VCaP (cell line): ENCODE data around the gene SRPK2.

Source experiments
- H3K27ac ChIP-seq: fragments of 450-650 bp; 2 replicates; pipeline ENCODE4 v1.5.1; 2017
- CTCF ChIP-seq: fragments of 450-650 bp; conservative IDR thresholded peaks from 2 replicates; pipeline ENCODE4 v1.5.1; 2017; ENCODE audit warnings: mild to moderate bottlenecking, moderate library complexity

SRPK2 gene

DNA sequence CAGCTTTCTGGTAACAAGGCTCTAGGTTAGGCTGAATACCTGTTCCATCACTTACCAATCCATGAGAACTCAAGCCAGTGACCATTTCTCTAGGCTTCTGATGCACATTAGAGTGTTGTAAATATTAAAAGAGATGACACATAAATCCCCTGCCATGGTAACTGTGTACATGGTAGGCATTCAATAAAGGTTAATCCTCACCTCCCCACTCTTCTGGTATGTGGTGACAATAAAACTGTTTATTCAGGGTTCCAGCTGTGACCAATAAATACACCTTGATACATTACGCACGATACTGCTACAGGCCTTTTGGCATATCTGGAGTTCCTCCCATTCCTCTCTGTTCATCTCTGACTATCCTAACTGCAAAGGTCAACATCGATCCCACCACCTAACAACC, 171.9 kb downstream of the SRPK2 start:
- TF ChIP-seq CTCF, result no peak
- H3K27ac ChIP-seq, result peak overlapping the region; percentile 19; the same call in 1 of the 2 replicates

GRCh38 chr7:105215821-105216220, 172.9 kb downstream of the SRPK2 start:
- no peak for TF ChIP-seq CTCF
- H3K27ac ChIP-seq, result peak overlapping the region; percentile 19; the same call in 1 of the 2 replicates

DNA sequence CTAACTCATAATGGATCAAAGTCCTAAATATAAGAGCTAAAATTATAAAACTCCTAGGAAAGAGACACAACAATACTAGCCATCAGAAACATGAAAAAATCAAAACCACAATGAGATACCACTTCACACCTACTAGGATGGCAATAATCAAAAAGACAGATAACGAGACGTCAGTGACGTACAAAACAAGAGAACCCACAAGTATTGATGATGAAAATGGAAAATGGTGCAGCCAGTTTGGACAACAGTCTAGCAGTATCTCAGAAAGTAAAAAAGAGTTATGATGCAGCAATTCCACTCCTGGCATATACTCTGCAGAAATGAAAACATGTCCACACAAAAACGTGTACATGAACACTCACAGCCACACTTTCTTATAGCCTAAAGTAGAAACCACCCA, 173.5 kb downstream of the SRPK2 start:
- H3K27ac ChIP-seq, result no peak overlapping the region
- TF ChIP-seq CTCF, result no peak

GRCh38 chr7:105213611-105214010, 175.1 kb downstream of the SRPK2 start:
- TF ChIP-seq CTCF, result no peak
- H3K27ac ChIP-seq, result no peak overlapping the region

- no peak for TF ChIP-seq CTCF
- H3K27ac ChIP-seq, result no peak overlapping the region
Observed at GRCh38 chr7:105212212-105212611, 176.5 kb downstream of the SRPK2 start.

DNA sequence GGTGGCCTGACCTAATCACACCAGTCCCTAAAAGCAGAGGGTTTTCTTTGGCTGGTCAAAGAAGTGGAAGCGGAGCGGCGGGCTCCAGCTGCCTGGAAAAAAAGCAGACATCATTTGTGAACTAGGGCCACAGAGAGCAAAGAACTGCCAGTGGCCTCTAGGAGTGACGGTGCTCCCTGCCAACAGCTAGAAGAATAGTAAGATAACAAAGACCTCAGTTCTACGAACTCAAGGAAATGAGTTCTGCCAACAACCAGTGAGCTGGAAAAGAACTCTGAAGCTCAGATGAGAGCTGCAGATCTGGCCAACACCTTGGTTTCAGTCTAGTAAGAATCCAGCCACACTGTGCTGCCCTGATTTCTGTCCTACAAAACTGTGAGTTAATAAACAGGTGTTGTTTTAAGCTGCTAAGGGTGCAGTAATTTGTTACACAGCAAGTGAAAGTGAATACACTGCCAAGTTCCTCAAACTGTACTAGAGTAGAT, 178.0 kb downstream of the SRPK2 start:
- no peak for TF ChIP-seq CTCF
- no peak overlapping the region for H3K27ac ChIP-seq

DNA sequence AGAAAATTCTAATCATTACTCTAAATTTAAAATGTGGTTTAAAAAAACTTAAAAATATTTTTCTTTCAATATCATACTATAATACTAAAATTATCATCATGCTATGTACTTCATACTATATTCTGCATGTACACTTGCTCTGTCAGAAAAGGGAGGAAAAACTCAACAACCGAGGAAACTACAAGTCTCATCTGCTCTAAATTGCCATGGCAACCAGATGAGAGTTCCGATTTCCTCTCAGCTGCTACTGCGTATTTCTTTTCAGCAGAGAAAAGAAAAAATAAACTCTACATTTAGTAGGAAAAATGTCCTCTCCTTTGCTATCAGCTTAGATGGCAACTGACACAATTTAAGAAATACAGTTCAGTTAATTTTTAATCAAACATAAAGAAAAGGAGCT, 178.9 kb downstream of the SRPK2 start:
- no peak overlapping the region for H3K27ac ChIP-seq
- no peak for TF ChIP-seq CTCF

- TF ChIP-seq CTCF, result no peak
- no peak overlapping the region for H3K27ac ChIP-seq
Observed at GRCh38 chr7:105209433-105209832, 179.3 kb downstream of the SRPK2 start.
